Measurements from ENCODE around the gene NPTX2.

DNA sequence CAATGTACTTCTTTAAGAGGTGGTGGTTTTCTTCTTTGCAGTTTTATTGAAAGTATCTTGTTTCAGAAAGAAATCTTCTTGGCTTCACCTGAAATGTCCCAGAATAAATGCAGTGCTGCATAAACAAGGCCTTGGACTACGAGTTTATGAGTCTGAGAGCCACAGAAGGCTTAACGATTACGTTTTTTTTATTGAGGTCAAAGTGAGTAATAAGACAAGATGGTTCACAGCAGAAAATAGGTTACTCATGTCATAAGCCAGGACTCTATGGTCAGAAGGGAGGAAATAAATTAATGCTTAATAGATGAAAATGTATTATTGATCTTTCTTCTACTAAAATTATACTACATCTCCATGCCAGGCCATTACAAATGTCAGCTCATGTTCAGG lies 13.7 kb upstream of the NPTX2 start:
- TF ChIP-seq CTCF (IDR thresholded peaks at IDR 0.05) (no peak), POLR2A (IDR thresholded peaks at IDR 0.05) (no peak)
